ENCODE results near the gene DPYSL5.

Gene DPYSL5

GRCh38 chr2:26846334-26847306 lies 1.3 kb upstream of the DPYSL5 start:
- peak; percentile 56 to 91 for DNase-seq

GRCh38 chr2:26847307-26847654 lies 651 bp upstream of the DPYSL5 start:
- DNase-seq = no peak

- no peak for DNase-seq
These were observed 564 bp downstream of the DPYSL5 start for GRCh38 chr2:26848336-26849055.

GRCh38 chr2:26849056-26849999 lies 1.4 kb downstream of the DPYSL5 start:
- no peak for DNase-seq

- no peak for DNase-seq
These were observed 2.1 kb downstream of the DPYSL5 start for GRCh38 chr2:26850000-26850431.

- no peak for DNase-seq
These were observed 2.6 kb downstream of the DPYSL5 start for GRCh38 chr2:26850505-26850904.

GRCh38 chr2:26852405-26853306 lies 4.7 kb downstream of the DPYSL5 start:
- no peak for DNase-seq

- DNase-seq = no peak
These were observed 5.8 kb downstream of the DPYSL5 start for GRCh38 chr2:26853751-26854150.

- no peak for DNase-seq
These were observed 6.4 kb downstream of the DPYSL5 start for GRCh38 chr2:26854283-26854827.

- no peak for DNase-seq
These were observed 7.5 kb downstream of the DPYSL5 start for GRCh38 chr2:26855466-26855865.

GRCh38 chr2:26859622-26860021 lies 11.7 kb downstream of the DPYSL5 start:
- no peak for DNase-seq

- no peak for DNase-seq
These were observed 12.4 kb downstream of the DPYSL5 start for GRCh38 chr2:26860211-26860850.

- no peak for DNase-seq
These were observed 13.8 kb downstream of the DPYSL5 start for GRCh38 chr2:26861610-26862224.

GRCh38 chr2:26864226-26864625 lies 16.3 kb downstream of the DPYSL5 start:
- no peak for DNase-seq

GRCh38 chr2:26864646-26865045 lies 16.7 kb downstream of the DPYSL5 start:
- no peak for DNase-seq

GRCh38 chr2:26870585-26871095 lies 22.7 kb downstream of the DPYSL5 start:
- no peak for DNase-seq

- no peak for DNase-seq
These were observed 25.5 kb downstream of the DPYSL5 start for GRCh38 chr2:26873286-26873983.

GRCh38 chr2:26874514-26874913 lies 26.6 kb downstream of the DPYSL5 start:
- DNase-seq = no peak

- DNase-seq = no peak
These were observed 27.2 kb downstream of the DPYSL5 start for GRCh38 chr2:26875065-26875634.
